Endometrium (tissue), 2 donors: ENCODE data around the gene COX6B2.
"Not testable (repeated sequence)": the region's sequence is repeated elsewhere in the genome, so short reads cannot be mapped to it uniquely, and the experiment has no call there.

ENCODE experiments used
- FAIRE-seq: peaks from 2 replicates; lab custom pipeline; 2012; peaks lifted over from hg19 to GRCh38; lab: Jason Lieb, UNC
- donor health status: control.
- donor health status: control.

Gene COX6B2

DNA sequence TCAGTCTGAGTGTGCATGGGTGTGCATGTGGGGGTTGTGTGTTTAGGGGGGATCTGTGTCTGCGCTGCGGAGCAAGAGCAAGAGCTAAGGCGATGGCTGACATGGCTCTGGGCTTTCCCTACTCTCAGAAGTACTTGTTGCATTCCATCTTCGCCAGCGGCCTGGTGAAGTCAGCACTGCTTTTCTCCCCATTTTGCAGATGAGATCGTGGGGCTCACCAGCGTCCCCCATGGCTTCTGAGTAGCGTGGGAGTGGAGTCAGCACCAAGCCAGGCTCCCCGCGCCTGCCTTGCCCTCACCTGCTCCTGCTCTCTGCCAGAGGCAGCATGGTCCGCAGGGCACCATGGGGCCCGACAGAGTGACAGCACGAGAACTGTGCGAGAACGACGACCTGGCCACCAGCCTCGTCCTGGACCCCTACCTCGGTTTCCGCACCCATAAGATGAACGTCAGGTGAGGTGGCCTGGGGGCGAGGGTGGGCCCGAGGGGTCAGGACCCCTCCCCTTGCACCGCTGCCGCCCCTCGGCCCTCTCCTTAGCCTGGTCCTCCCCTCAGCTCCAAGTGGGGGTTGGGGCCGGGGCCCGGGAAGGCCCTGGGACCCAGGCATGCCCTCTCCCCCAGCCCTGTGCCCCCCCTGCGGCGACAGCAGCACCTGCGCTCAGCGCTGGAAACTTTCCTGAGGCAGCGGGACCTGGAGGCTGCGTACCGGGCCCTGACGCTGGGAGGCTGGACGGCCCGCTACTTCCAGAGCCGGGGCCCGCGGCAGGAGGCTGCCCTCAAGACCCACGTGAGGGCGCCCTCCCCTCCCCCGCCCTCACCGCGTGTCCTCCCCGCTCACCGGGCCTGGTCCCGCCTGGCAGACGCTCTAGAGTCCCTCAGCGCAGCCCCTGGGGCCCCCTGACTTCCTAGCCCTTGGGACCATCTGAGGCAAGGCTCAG, 12.7 kb downstream of the COX6B2 start:
- no peak for FAIRE-seq

DNA sequence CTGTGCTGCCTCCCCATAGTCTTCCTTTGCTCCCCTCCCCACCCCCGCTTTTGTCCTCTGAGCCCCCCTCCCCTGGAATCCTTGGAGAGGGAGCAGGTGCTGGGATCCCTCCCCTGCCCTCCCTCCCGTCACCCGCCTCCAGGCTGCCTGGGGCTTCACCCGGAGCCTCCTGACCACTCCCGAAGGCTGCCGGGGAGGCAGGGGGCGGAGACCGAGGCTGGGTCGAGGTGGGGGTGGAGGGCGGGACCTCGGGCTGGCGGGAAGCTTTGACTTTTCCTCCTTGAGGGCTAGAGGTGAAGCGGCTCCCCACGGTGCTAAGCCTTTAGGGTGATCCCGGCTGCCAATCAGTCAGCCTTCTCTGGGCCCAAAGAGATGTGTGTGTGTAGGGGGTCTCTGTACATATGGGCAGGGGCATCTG, 13.3 kb downstream of the COX6B2 start:
- no peak for FAIRE-seq

DNA sequence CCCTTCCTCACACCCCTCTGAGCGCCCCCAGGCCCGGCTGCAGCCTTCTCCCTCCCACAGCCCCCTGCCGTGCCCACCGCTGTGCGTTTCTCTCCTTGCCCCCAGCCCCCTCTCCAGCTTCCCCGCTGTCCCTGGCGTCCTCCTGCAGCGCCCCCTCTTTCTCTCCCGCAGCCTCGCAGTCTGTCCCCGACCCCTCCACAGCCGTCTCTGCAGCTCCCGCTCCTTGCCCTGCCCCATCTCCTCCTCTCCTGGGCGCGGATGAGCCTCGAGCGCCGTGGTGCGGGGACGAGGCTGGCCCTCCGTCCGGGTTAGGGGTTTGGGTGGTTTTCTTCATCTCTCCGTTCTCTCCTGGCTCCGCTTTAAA, 13.8 kb downstream of the COX6B2 start:
- FAIRE-seq = no peak

DNA sequence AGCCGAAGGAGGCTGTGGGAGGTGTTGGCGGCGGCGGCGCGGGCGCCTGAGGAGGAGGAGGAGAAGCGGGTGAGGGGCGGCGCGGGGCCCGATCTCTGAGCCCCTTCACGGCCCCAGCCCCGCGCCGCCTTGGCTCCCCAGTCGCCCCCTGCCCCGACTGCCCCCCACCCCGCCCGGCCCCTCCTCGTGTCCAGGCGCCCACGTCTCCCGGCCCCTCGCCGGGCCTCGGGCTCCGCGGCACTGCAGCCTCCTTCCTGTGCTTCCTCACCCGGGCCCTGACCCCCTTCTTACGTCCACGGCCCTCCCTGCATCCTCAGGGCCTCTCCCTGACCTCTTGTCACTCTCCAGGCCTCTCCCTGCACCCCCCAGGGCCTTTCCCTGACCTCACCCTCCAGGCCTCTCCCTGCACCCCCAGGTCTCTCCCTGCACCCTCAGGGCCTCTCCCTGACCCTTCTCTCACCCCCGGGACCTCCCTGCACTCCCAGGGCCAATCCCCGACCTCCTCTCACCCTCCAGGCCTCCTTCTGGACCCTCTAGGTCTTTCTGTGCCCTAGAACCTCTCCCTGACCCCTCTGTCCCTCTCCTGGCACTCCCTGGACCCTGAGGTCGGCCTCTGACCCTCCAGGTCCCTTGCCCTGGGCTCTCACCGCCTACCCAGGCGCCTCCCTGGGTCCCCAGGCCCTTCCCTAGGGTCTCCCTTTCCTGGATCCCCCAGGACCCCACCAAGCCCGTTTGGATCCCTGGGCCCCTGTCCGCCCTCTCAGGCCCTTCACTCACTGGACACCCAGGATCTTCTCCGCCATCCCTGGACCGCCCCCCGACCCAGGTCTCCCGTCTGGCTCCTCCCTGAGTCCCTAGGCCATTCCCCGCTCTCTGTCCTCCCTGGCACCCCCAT, 14.4 kb downstream of the COX6B2 start:
- no peak for FAIRE-seq

- peak; percentile 100 for FAIRE-seq
Measured at GRCh38 chr19:55339105-55339888, 15.2 kb downstream of the COX6B2 start, which contains the start of gene KMT5C. TSS of gene KMT5C (plus strand) at chr19:55339876. CDS start at chr19:55341937, 2,061 bp downstream.

DNA sequence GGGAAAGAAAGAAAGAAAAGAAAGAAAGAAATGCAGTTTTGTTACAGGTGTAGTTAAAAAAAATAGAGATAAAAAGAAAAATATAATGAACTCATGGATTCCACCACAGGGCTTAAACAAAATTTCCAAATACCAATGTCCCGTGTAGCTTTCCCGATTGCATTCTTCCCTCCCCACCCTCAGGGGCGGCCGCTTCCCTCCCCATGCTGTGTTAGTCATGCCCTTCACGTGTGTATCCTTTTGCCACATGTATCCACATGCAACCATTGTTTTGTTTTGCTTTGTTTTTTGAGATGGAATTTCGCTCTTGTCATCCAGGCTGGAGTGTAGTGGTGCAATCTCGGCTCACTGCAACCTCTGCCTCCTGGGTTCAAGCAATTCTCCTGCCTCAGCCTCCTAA, 18.4 kb downstream of the COX6B2 start:
- no peak for FAIRE-seq

DNA sequence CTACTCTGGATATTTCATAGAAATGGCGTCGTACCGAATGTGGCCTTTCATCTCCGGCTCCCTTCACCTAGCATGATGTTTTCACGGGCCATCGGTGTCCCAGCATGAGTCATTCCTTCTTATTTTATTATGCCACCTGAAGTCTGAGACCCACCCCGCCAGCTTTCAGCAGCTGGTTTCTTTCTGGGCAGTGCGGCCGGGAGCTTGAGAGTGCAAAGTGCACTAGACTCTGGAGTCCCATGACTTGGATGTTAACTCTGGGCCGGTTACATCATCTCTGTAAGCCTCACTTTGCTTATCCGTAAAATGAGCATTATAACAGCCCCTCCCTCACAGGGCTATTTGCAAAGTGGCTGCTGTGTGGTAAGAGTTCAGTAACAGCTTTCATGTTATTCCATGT, 20.6 kb downstream of the COX6B2 start:
- no peak for FAIRE-seq

- not testable (repeated sequence) for FAIRE-seq
Measured at GRCh38 chr19:55329791-55330190, 24.7 kb downstream of the COX6B2 start.

GRCh38 chr19:55328774-55329318, 25.7 kb downstream of the COX6B2 start:
- FAIRE-seq = not testable (repeated sequence)

DNA sequence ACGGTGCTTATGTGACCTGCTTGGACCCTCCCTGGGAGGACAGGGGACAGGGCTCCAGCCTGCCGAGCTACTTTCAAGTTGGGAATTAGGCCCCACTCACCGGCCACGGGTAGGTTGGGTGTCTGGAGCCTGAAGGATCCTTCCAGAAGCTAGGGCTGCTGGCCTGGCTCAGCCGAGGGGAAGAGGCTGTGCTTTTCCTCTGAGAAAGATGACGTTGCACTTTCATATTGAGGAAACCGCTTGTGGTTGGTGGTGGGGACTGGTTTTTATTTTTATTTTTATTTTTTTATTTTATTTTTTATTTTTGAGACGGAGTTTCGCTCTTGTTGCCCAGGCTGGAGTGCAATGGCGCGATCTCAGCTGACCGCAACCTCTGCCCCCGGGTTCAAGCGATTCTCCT, 29.3 kb downstream of the COX6B2 start, which contains the start of gene TMEM150B:
Gene TMEM150B (minus strand): TSS at position 170 of the 400 bp plus-strand sequence. CDS start 4,305 bp downstream, outside the sequence.
- FAIRE-seq = no peak

DNA sequence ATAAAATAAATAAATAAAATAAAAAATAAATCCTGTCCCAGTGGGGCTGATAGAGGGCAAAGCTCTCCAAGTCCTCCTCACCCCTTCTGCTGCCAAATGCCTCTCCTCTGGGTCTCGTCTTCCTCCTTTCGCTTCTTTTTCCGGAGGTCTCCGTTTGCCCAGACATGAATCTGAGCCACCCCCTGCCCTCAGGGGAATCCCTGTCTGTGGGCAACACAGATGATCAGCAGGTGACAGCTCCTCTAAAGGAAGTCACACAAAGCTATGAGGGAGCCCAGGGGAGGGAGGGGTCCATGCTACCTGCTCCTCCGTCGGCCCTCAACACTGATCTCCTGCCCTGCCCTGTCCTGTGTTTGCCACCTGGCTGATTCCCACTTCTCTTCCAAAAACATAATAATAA, 29.9 kb downstream of the COX6B2 start:
- FAIRE-seq = no peak

DNA sequence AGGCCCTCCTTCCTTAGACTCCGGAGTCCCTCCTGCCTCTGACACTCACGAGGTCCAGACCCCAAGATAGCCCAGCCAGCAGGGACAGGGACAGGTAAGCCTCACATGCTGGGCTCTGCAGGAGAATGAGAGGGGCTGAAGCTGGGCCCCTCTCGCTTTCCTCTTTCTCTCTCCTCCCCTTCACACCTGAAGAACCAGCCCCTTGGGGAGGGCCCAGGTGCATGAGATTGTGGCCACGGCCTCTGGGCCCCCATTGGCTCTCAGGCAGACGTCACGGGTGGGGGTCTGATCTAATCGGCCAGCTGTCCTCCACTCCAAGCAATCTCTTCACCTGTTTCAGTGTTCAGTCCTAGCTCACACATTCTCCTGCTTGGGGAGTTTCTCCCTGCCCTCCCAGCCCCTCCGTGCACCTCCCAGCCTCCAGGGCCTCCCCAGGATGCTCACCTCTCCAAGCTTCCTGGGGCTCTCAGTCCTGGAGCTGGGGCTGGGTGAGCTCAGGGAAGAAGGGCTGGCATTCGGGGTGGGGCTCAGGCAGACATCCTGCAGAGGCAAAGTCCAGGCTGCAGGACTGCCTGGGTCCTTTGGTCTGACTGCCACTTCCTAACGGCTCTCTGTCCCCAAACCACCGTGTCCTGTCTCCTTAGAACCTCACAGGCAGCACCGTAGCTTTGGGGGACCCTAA, 32.2 kb downstream of the COX6B2 start:
- FAIRE-seq = no peak

DNA sequence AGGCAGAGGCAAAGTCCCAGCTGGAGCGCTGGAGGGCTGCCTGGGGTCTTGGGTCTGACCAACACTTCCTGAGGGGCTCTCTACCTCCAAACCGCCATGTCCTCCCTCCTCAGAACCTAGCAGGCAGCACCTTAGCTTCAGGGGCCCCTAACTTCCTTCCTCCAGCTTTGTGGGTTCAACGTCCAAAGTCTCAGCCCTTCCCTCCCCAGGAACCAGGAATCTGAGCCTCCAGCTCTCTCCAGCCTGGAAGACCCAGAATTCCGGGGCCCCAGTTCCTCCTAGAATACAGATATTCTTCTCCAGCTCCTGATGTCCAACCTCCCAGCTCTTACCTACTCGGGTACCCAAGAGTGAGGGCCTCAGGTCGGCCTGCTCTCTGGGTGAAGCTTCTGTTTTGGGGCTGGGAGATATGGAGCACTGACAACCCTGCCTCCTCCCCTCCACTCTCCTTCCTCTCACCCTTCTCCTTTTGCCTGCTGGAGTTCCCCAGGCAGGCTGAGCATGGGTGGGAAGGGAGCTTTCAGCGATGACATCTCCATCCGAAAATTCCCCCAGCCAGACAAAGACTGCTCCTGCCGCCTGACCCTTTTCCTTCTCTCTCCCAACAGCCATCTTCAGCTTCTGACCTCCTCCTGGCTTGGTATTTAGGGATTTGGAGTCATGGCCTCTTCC, 32.9 kb downstream of the COX6B2 start:
- FAIRE-seq = no peak

DNA sequence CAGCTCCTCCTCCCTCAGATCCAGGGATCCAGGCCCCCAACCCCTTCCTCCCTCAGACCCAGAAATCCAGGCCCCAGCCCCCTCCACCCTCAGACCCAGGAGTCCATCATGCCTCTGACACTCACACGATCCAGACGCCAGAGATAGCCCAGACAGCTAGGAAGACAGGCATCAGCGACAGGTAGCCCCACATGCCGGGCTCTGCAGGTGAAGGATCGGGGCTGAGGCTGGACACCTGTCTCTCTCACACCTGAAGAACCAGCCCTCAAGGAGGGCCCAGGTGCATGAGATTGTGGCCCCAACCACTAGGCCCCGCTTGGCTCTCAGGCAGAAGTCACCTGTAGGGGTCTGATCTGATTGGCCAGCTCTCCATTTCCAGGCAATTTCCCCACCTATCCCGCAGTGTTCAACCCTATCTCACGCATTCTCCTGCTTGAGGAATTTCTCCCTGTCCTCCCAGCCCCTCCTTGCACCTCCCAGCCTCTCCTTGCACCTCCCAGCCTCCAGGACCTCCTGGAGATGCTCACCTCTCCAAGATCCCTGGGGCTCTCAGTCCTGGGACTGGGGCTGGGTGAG, 33.6 kb downstream of the COX6B2 start:
- no peak for FAIRE-seq

GRCh38 chr19:55319785-55320184, 34.7 kb downstream of the COX6B2 start:
- FAIRE-seq = no peak

DNA sequence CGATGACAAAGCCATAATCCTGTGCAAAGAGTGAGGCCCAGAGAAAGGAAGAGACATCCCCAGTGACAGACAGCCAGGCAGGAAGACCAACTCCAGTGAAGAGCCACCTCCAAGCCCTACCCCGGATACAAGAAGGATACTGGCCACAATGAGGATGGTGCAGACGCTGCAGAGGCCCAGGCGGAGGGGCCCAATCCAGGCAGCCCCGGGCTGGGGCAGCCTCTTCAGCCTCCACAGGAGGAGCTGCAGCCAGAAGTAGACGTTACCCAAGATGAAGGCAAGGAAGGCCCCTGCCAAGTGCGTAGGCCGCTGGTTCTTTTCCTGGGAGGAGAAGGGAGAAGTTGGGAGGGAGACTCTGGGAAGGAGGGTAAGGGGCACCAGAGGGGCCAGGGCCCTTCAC, 37.9 kb downstream of the COX6B2 start:
- FAIRE-seq = no peak

DNA sequence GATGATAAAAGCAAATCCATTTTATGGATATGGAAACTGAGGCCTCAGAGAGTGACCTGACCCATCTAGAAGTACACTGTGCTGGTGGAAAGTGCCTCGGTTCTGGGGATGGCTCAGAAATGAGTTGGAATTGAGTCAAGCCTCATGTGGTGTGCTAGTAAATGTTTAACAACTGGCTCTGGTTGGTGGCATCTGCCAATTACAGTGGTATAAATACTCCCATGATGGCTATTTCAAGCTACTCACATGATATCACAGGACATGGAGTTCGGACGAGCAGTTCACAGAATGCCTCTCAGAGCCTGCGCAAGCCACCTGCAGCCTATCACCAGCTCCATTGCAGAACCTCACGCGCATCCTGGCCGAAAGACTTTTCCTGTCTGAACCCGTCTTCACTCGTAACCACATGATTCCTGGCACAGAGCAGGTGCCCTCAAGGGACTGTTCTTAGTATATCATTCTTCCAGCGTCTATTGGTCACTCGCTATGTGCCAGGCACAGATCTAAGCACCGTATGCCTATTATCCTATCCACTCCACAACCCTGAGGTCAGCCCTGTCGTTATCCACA, 38.5 kb downstream of the COX6B2 start:
- FAIRE-seq = no peak

DNA sequence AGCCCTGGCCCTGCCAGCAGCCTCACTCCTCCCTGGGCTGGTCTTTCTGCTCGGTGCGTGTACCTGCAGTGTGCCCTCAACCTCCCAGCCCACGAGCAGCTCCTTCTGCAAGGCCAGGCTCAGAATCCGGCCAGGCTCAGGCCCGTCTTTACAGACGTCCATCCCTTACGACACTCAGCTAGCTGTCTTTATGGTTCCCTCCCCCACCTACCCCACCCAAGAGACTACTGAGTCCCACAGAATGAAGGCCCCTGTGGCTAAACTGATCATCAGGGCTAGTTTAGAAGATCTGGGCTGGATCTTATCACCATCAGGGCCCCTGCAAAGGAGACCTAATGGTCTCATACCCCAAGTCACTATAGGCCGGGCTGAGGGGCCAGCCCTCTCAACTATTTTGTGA, 40.1 kb downstream of the COX6B2 start:
- FAIRE-seq = no peak

DNA sequence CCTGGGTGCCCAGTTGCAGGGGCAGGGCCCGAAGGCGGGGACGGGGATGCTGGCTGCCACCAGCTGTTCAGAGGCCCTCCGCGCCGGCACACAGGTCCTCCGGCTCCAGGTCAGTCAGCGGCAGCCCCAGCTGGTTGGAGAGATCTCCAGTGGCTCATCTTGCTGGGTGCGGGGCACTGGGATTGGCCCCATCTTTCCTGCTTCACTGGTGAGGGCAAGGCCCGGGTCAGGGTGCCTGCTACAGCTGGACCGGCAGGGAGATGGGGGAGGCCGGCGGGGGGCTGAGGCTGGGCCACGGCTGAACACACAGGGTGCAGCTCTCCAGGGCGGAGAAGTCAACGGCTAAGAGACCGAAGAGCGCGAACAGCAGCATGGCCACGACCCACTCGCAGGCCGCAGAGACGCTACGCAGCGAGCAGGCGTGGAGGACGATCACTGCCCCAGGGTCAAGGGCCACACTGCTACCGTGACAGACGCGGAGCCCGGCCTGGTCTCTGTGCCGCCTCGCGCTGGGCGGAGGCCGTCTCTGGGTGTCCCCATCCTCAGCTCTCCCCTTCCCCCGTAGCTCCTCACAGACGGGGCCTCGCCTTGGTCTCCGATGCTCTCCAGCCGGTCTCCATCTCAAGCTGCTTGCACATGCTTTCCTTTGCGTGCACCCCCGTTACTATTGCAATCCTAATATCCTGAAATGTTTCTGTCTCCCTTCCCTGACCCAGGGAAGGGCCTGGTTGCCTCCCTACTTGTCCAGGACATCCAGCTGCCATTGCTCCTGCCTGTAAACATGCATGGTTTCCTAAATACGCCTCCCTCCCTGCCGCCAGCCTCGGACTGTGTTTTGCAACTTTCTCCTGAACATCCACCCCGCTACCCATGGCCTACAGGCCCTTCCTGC, 41.7 kb downstream of the COX6B2 start:
- no peak for FAIRE-seq
